ENCODE results near the gene CPHXL2.

The CPHXL2 gene

DNA sequence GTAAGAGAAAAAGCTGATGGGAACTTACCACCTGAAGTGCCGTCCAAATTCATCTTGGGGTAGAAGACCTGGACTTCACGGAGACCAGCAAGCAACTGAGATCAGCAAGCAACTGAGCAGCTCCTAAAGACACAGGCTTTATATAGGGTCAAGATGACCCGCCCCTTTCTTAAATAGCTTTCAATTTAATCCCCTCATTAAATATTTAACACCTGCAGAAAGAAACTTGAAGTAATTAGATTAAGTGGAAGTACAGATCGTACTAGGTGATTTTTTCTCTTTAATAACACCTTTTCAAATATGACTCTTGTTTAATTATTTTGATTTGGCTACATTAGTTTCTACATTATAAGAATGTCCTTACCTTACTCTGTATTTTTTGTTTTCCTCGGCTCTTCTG lies 49.6 kb upstream of the CPHXL2 start, which contains the start of gene CPHXL (continued):
- TF ChIP-seq ZNF610 (tag by site-specific recombination; IDR thresholded peaks at IDR 0.05; ENCODE audit: borderline replicate concordance) (no peak), ZNF148 (tag by site-specific recombination; IDR thresholded peaks at IDR 0.05; ENCODE audit: borderline replicate concordance) (no peak), ZBTB44 (tag by site-specific recombination; IDR thresholded peaks at IDR 0.05) (no peak), ZNF155 (tag by site-specific recombination; IDR thresholded peaks at IDR 0.05) (no peak), ZNF324 (tag by site-specific recombination; IDR thresholded peaks at IDR 0.05) (no peak)
- TF ChIP-seq, protein P1, sequence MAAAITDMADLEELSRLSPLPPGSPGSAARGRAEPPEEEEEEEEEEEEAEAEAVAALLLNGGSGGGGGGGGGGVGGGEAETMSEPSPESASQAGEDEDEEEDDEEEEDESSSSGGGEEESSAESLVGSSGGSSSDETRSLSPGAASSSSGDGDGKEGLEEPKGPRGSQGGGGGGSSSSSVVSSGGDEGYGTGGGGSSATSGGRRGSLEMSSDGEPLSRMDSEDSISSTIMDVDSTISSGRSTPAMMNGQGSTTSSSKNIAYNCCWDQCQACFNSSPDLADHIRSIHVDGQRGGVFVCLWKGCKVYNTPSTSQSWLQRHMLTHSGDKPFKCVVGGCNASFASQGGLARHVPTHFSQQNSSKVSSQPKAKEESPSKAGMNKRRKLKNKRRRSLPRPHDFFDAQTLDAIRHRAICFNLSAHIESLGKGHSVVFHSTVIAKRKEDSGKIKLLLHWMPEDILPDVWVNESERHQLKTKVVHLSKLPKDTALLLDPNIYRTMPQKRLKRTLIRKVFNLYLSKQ (tag by site-specific recombination; IDR thresholded peaks at IDR 0.05; ENCODE audit: borderline replicate concordance) = no peak

GRCh38 chr16:75718452-75718851 lies 41.6 kb upstream of the CPHXL2 start:
- H3K4me1 ChIP-seq (ENCODE audit: control insufficient read depth, insufficient read depth, low read length) = no peaks in the 10 kb centered on the region
- TF ChIP-seq MZF1 (tag by site-specific recombination; IDR thresholded peaks at IDR 0.05; ENCODE audit: borderline replicate concordance) (no peak), ZNF366 (tag by site-specific recombination; conservative IDR thresholded peaks at IDR 0.05) (no peak), ZNF629 (tag by site-specific recombination; IDR thresholded peaks at IDR 0.05) (no peak), ZNF140 (tag by site-specific recombination; IDR thresholded peaks at IDR 0.05) (no peak), ZNF48 (tag by site-specific recombination; IDR thresholded peaks at IDR 0.05) (no peak), ZNF423 (tag by site-specific recombination; IDR thresholded peaks at IDR 0.05) (no peak), ZNF658 (tag by site-specific recombination; IDR thresholded peaks at IDR 0.05) (no peak), ZNF830 (tag by site-specific recombination; IDR thresholded peaks at IDR 0.05; ENCODE audit: low read depth) (no peak)
- TF ChIP-seq, protein P2, sequence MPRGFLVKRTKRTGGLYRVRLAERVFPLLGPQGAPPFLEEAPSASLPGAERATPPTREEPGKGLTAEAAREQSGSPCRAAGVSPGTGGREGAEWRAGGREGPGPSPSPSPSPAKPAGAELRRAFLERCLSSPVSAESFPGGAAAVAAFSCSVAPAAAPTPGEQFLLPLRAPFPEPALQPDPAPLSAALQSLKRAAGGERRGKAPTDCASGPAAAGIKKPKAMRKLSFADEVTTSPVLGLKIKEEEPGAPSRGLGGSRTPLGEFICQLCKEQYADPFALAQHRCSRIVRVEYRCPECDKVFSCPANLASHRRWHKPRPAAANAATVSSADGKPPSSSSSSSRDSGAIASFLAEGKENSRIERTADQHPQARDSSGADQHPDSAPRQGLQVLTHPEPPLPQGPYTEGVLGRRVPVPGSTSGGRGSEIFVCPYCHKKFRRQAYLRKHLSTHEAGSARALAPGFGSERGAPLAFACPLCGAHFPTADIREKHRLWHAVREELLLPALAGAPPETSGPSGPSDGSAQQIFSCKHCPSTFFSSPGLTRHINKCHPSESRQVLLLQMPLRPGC (tag by site-specific recombination; IDR thresholded peaks at IDR 0.05) = no peak
- POLR2A ChIA-PET = no interaction called here

DNA sequence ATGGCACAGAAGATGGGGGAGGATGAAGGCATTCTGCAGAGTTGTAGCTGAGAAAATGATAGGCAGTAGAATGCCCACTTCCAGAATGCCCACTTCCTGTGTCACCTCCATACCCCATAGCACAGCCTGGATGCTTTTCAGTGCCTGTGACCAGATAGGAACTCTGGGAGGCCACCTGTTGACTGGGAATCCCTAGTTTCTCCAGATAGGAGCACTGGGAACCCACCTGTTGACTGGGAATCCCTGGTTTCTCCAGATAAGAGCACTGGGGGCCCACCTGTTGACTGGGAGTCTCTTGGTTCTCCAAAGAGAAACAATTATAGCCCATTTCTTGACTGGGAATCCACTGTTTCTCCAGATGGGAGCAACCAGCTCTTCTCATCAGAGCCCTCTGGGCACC lies 37.9 kb upstream of the CPHXL2 start:
- CTCF ChIA-PET = no interaction called here
- Histone ChIP-seq H3K4me3 (ENCODE audit: low read depth, low read length) (no peak overlapping the region), H3K9me3 (ENCODE audit: control insufficient read depth, insufficient read depth, low read depth, low read length) (no peaks in the 10 kb centered on the region)
- peak; percentile 46; the same call in 1 of the 2 replicates for TF ChIP-seq SCRT1 (tag by site-specific recombination; IDR thresholded peaks at IDR 0.05; ENCODE audit: borderline replicate concordance)
- no peak for TF ChIP-seq ZBTB17 (tag by site-specific recombination; IDR thresholded peaks at IDR 0.05)
- TF ChIP-seq SCRT2 (tag by site-specific recombination; IDR thresholded peaks at IDR 0.05) = peak; percentile 90
- TF ChIP-seq ZNF549 (tag by site-specific recombination; IDR thresholded peaks at IDR 0.05) = no peak
- no peak for TF ChIP-seq ZBTB1 (tag by site-specific recombination; IDR thresholded peaks at IDR 0.05)
- no peak for TF ChIP-seq ZNF266 (tag by site-specific recombination; IDR thresholded peaks at IDR 0.05; ENCODE audit: low read depth)
- TF ChIP-seq ZNF596 (tag by site-specific recombination; IDR thresholded peaks at IDR 0.05) = no peak
- TF ChIP-seq BCL11A (tag by site-specific recombination; IDR thresholded peaks at IDR 0.05; ENCODE audit: low read depth) = no peak
- TF ChIP-seq ZNF18 (tag by site-specific recombination; IDR thresholded peaks at IDR 0.05) = no peak

More at GRCh38 chr16:75718452-75718851, 41.6 kb upstream of the CPHXL2 start:
- CTCF ChIA-PET = no interaction called here
- Histone ChIP-seq H3K4me3 (ENCODE audit: low read depth, low read length) (no peak overlapping the region), H3K9me3 (ENCODE audit: control insufficient read depth, insufficient read depth, low read depth, low read length) (no peaks in the 10 kb centered on the region), H3K27ac (ENCODE audit: extremely low read depth, low read depth, low read length) (no peak overlapping the region), H3K36me3 (ENCODE audit: control insufficient read depth in 2 of 2, insufficient read depth in 1 of 2, low read length in 2 of 2) (no peaks in the 10 kb centered on the region)

More for the DNA sequence above, 37.9 kb upstream of the CPHXL2 start:
- Histone ChIP-seq H3K36me3 (ENCODE audit: control insufficient read depth in 2 of 2, insufficient read depth in 1 of 2, low read length in 2 of 2) (no peaks in the 10 kb centered on the region), H3K4me1 (ENCODE audit: control insufficient read depth, insufficient read depth, low read length) (no peaks in the 10 kb centered on the region), H3K27ac (ENCODE audit: extremely low read depth, low read depth, low read length) (no peak overlapping the region)
- POLR2A ChIA-PET = no interaction called here
